H1 (cell line): Measurements from ENCODE around the gene PI4KA. TPM values are rescaled to one million over a fixed set of nuclear protein-coding genes. Genes with fewer than 3 reads are reported as not detected.

ENCODE experiments used
- ZNF274 ChIP-seq: IDR thresholded peaks from 2 replicates; pipeline ENCODE4 v1.7.0; 2012; ENCODE audit warnings: low read length, borderline replicate concordance; ENCODE audit errors: extremely low read depth
- polyA plus RNA-seq, 7 experiments: library from polyadenylated mRNA; depleted of rRNA in 3 of 7; stranded (reverse) in 5 of 7; unstranded in 2 of 7; fragments of >200 nt in 5 of 7; fragments of 200-250 nt in 2 of 7; gene quantifications; 1 replicate in 5 of 7; 2 replicates in 1 of 7; 4 replicates in 1 of 7; pipeline versions ENCODE4 v1.2.1 to v1.2.3, GENCODE V29; 2011 to 2013; ENCODE audit warnings: missing spikeins in 2 of 7, mixed read lengths in 2 of 7
- total RNA-seq: library from RNA; stranded (reverse); fragmentation: NEBNext Ultra II Directional; extraction: Animal tissue kit (Norgen Biotek cat#: 25700); gene quantifications from 2 replicates; pipeline ENCODE4 v1.2.1, GENCODE V29; 2021

The PI4KA gene
- total and polyA plus RNA-seq, 2 of the 8 experiments (the other 6 are each of a cell fraction or from before 2014, with no cell fraction given), result 22.5 to 37.7 TPM

DNA sequence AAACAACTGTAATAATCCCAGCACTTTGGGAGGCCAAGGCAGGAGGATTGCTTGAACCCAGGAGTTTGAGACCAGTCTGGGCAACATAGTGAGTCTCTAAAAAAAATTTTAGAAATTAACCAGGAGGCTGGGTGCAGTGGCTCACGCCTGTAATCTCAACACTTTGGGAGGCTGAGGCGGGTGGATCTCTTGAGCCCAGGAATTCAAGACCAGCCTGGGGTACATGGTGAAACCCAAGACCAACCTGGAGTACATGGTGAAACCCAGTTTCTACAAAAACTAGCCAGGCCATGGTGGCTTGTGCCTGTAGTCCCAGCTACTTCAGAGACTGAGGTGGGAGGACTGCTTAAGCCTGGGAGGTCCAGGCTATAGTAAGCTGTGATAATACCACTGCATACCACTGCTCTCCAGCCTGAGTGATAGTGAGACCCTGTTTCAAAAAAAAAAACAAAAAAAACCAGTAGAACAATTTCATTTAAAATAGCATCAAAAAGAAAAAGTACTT lies 11.2 kb downstream of the PI4KA start (continued):
- TF ChIP-seq ZNF274, result no peak
- TF ChIP-seq, all 59 proteins: peak for 0
